ENCODE measurements around the gene CDH4.
"Not testable (repeated sequence)": the region's sequence is repeated elsewhere in the genome, so short reads cannot be mapped to it uniquely, and the experiment has no call there.

The CDH4 gene

GRCh38 chr20:61253640-61254511 lies 1.8 kb downstream of the CDH4 start:
- no peak for DNase-seq

DNA sequence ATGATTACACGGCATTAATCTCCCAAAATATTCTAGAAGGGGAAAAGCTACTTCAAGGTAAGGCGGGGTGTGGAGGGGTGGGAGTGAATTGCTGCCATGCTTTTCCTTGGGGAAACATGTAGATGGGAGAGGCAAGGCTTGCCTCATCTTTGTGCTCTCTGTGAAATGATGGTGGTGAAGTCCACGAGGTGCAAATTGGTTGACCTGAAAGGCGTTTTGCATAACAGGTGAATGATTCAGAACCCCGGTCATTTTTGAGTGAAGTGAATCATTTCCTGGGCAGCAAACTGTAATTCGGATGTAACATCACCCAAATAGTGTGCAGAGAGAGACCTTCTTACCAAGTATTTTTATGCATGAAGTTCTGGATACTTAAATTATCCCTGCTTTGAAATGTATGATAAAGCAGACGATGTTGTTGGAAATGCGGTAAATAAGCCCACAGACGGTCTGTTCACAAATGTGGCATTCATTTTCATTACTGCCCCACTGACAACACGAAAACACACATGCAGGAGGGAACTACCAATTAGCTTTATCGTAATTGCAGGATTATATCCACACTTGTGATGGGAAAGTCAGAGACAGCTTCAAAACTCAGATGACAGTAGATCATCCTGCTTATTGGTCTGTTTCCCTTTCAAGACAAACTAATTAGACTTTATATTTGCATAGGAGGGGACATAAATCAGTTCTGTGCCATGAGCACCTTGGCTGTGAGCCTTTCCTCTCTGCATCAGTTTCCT lies 3.0 kb downstream of the CDH4 start:
- DNase-seq = no peak

GRCh38 chr20:61256365-61256764 lies 4.3 kb downstream of the CDH4 start:
- DNase-seq = no peak

DNA sequence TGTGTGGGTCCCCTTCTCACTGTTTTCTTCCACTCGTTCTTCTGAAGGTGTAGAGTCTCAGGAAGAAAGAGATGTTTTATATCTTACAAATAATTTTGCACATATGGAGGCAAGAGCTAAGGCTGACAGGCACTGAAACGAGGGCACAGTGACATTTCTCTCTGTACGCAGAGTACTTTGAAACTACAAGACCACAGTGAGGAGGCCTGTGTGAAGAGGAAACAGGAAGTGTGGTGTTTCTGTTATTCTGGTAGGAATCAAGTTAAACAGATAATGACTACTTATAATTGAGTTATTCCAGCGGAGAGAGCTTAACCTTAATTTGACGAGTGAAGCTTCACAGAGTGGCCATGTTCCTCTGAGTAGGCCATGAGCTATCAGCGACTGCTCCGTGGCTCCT lies 4.8 kb downstream of the CDH4 start:
- DNase-seq = no peak

GRCh38 chr20:61257611-61258010 lies 5.5 kb downstream of the CDH4 start:
- DNase-seq = no peak

GRCh38 chr20:61259741-61260140 lies 7.7 kb downstream of the CDH4 start:
- no peak for DNase-seq

DNA sequence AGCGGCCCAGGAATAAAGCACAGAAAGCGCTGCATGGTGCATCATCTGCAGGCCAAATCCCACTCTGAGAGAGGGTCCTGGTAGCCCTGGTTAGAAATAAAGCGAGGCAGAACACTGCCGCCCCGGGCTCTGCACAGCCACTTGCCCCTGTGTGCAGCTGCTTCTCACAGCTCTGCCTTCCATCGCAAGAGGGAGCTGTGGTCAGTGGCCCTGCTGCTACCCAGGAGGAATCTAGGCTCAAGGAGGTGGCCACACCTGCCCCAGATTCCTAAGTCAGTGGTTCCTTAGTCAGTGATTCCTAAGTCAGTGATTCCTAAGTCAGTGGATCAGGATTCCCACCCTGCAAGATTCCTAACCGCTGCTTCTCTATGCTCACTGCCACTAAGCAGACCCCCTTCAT lies 8.8 kb downstream of the CDH4 start:
- DNase-seq = no peak

- no peak for DNase-seq
These were observed 10.0 kb downstream of the CDH4 start for GRCh38 chr20:61262036-61262435.

GRCh38 chr20:61262514-61262913 lies 10.5 kb downstream of the CDH4 start:
- DNase-seq = no peak

GRCh38 chr20:61263084-61263695 lies 11.1 kb downstream of the CDH4 start:
- DNase-seq = peak; percentile 3

GRCh38 chr20:61263938-61264337 lies 11.9 kb downstream of the CDH4 start:
- no peak for DNase-seq

DNA sequence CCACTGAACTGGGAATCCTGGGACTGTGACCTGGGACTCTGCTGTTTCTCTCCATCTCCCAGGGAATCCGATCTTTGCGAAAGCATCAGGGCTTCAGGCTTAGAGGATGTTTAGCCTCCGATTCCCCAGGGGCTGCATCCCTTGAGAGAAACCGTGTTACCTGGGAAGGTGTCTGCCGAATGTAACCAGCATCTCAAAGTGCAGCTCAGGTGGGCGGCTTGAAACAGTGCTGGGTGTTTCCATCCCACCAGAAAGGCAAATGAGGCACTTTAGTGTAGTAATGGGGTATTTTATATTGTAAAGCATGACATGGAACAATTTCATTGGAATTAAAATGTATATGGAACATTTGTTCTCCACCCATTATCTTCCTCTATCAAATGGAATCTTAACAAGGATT lies 15.2 kb downstream of the CDH4 start:
- no peak for DNase-seq

GRCh38 chr20:61268024-61268423 lies 16.0 kb downstream of the CDH4 start:
- DNase-seq = no peak

DNA sequence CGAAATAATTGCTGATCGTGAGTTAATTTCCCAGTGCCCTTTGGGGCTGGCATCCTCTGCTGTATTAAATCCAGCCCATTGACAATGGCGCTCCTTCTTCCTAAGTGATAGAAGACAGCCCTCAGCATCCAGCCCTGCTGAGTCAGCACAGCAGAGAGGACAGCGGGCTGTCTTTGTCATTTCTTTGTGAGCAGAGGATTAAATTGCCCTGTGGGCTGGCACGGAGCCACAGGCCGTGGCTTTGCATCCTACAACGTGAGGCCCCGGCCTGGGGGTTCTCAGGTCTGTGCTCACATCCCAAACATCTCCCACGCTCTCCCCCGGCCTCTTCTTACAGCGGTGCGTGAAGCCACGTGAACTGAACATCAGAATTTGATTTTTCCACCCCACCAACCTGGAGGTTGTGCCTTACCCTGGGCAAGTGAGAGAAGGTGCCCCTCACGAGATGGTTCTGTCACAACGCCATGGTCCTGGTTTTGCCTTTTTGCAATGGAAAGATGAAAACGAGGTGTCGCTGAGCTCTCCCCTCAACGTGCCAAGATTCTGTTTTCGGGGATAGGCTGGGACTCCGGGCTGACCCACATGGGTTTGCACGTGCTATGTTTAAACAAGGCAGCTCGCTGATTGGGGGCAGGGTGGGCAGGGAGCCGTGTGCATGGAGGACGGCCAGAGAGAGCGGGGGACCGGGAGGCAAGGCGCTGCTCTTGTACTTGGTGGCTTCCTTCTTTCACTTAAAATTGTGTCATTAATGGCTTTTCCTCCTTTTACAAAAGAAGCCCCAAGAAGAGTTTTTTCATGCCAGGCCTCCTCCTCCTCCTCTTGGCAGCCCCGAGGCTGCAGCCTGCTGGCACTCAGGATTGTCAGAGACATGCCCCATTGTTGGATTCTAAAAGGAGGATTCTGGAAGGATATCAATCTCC lies 19.5 kb downstream of the CDH4 start:
- DNase-seq = no peak

DNA sequence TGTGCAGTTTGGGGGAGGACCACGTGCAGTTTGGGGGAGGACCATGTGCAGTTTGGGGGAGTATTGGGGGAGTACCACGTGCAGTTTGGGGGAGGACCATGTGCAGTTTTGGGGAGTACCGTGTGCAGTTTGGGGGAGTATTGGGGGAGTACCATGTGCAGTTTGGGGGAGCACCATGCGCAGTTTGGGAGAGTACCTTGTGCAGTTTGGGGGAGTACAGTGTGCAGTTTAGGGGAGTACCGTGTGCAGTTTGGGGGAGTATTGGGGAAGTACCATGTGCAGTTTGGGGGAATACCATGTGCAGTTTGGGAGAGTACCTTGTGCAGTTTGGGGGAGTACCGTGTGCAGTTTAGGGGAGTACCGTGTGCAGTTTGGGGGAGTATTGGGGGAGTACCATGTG lies 21.0 kb downstream of the CDH4 start:
- DNase-seq = not testable (repeated sequence)

DNA sequence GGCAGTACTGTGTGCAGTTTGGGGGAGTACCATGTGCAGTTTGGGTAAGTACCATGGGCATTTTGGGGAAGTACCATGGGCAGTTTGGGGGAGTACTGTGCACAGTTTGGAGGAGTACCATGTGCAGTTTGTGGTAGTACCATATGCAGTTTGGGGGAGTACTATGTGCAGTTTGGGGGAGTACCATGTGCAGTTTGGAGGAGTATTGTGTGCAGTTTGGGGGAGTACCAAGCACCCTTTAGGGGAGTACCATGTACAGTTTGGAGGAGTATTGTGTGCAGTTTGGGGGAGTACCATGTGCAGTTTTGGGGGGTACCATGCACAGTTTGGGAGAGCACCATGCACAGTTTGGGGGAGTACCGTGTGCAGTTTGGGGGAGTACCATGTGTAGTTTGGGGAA lies 21.6 kb downstream of the CDH4 start:
- not testable (repeated sequence) for DNase-seq

GRCh38 chr20:61274326-61274725 lies 22.3 kb downstream of the CDH4 start:
- DNase-seq = no peak

DNA sequence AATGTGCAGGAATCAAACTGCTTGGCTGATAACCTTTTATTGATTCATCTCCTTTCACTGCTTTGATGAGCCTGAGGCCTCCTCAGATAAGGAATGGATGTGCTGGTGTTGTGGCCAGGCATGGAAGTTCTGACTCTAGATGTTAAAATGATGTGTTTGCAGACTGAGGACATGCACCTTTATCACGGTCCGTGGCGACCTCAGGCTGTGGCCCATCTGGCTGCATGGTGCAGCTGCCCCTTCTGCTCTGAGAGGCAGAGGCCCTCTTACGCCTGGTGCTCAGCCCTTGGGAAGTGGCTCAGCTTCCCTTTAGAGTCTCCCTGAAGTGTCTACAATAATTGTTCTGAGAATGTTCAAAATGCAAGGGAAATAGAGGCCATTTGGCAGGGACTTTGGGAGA lies 26.2 kb downstream of the CDH4 start:
- no peak for DNase-seq

DNA sequence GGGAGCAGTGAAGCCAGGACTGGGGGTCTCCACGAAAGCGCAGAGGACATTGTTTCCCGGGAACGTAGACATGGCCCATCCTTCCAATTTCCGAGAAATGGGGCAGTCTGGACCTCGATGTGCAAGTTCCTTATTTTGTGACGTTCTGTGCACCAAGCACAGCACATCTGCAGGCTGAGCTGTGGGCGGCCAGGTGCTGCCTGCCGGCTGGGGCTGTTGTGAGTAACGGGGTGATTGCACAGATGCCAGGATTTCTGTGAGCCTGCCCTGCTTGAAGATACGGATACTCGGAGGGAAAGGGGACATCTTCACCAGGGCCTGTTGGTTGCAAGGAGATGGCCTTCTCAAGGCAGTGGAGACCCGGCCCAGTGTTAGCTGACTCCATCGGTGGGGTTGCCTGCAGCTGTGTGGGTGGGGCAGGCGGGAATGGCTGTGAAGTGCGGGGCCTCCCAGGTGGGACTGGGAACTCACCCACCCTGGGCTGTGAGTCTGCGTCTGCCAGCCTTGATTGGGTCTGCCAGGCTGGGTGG lies 27.6 kb downstream of the CDH4 start:
- DNase-seq = no peak

- no peak for DNase-seq
These were observed 28.3 kb downstream of the CDH4 start for GRCh38 chr20:61280217-61280980.

DNA sequence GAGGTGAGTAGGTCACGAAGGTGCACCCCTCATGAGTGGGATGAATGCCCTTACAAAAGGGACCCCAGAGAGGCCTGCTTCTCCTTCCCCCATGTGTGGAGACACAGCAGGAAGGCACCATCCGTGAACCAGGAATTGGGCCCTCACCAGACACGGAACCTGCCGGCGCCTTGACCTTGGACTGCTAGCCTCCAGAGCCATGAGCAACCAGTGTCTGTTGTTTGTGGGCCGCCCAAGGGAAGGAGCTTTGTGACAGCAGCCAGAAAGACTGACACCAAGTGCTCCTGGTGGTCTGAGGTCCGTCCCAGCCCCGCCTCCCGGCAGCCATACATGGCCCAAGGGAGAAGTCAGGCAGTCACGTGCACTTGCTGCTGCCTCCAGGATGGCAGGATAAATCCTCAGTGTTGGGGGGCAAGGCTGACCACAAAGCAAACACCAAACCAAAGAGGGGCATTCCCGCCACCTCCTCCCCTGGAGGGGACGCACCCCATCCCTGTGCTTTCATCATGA lies 29.3 kb downstream of the CDH4 start:
- no peak for DNase-seq

All from CD4-positive, alpha-beta T cell treated with Interleukin-21 for 1 hour (primary cell).